Panc1 (cell line): Measurements from ENCODE around the gene SLC15A1.

Source experiments
- CTCF ChIP-seq: fragments of 450-650 bp; IDR thresholded peaks from 2 replicates; pipeline ENCODE4 v1.5.1; 2017; ENCODE audit warnings: mild to moderate bottlenecking
- POLR2AphosphoS5 ChIP-seq: IDR thresholded peaks from 2 replicates; pipeline ENCODE4 v1.6.1; 2012; ENCODE audit warnings: mild to moderate bottlenecking, low read depth, low read length, moderate library complexity
- SIN3A ChIP-seq: IDR thresholded peaks from 2 replicates; pipeline ENCODE4 v1.6.1; 2012; ENCODE audit warnings: low read depth, mild to moderate bottlenecking, low read length, moderate library complexity, borderline replicate concordance; ENCODE audit not compliant: insufficient read depth
- TCF7L2 ChIP-seq: IDR thresholded peaks from 2 replicates; pipeline ENCODE4 v1.6.1; 2011; ENCODE audit warnings: mild to moderate bottlenecking, low read depth, low read length, inconsistent platforms

- TF ChIP-seq CTCF (no peak), POLR2AphosphoS5 (no peak), SIN3A (no peak), TCF7L2 (no peak)
These were observed 94.3 kb downstream of the SLC15A1 start for GRCh38 chr13:98658131-98658530.
